HEK293 (cell line): ENCODE data around the gene ZIK1.

Source experiments
- CTCF ChIA-PET: fragments of 350-600 bp; formaldehyde crosslinking; extraction: SDS; loops from one replicate; lab custom pipeline; 2021; ENCODE audit warnings: antibody characterized with exemption; lab: Yijun Ruan, JAX
- POLR2A ChIA-PET: fragments of 300-600 bp; formaldehyde crosslinking; extraction: SDS; loops from one replicate; lab custom pipeline; 2020; ENCODE audit warnings: antibody characterized with exemption, inconsistent platforms; lab: Yijun Ruan, JAX
- H3K27ac ChIP-seq: fragments of 200-500 bp; sonication (Bioruptor generic); 2 replicates; pipeline ENCODE4 v1.5.1; 2014; ENCODE audit warnings: low read depth, low read length, control low read depth, inconsistent platforms; ENCODE audit errors: extremely low read depth
- H3K36me3 ChIP-seq, 2 experiments: fragments of 200-500 bp in 1 of 2; sonication (Bioruptor generic) in 1 of 2; 1 replicate in 1 of 2; 2 replicates in 1 of 2; pipeline ENCODE4 v1.5.1; 2014 to 2017; ENCODE audit warnings: inconsistent platforms in 2 of 2, low read length in 2 of 2; ENCODE audit not compliant: control insufficient read depth in 2 of 2, insufficient read depth in 1 of 2
- H3K4me1 ChIP-seq: fragments of 200-500 bp; sonication (Bioruptor generic); 2 replicates; pipeline ENCODE4 v1.5.1; 2014; ENCODE audit warnings: mild to moderate bottlenecking, low read length, inconsistent platforms; ENCODE audit not compliant: control insufficient read depth, insufficient read depth
- H3K4me3 ChIP-seq: 2 replicates; pipeline ENCODE4 v1.5.1; 2011; ENCODE audit warnings: low read depth, mild to moderate bottlenecking, control low read depth, low read length, moderate library complexity
- H3K9me3 ChIP-seq: fragments of 200-500 bp; sonication (Bioruptor generic); 2 replicates; pipeline ENCODE4 v1.5.1; 2014; ENCODE audit warnings: low read depth, low read length, inconsistent platforms; ENCODE audit not compliant: control insufficient read depth, insufficient read depth
- AEBP2 ChIP-seq: fragments of 450-650 bp; formaldehyde crosslinking; IDR thresholded peaks from 2 replicates; pipeline ENCODE4 v1.5.1; 2016; ENCODE audit warnings: missing biosample characterization, missing genetic modification characterization, borderline replicate concordance
- KLF1 ChIP-seq: fragments of 450-650 bp; formaldehyde crosslinking; IDR thresholded peaks from 2 replicates; pipeline ENCODE4 v1.5.1; 2016; ENCODE audit warnings: missing biosample characterization, missing genetic modification characterization
- KLF16 ChIP-seq: fragments of 450-650 bp; formaldehyde crosslinking; IDR thresholded peaks from 2 replicates; pipeline ENCODE4 v1.5.1; 2017; ENCODE audit warnings: missing biosample characterization, missing genetic modification characterization
- KLF7 ChIP-seq: fragments of 450-650 bp; formaldehyde crosslinking; IDR thresholded peaks from 2 replicates; pipeline ENCODE4 v1.5.1; 2016; ENCODE audit warnings: missing biosample characterization, missing genetic modification characterization, borderline replicate concordance
- OSR2 ChIP-seq: fragments of 450-650 bp; formaldehyde crosslinking; IDR thresholded peaks from 2 replicates; pipeline ENCODE4 v1.5.1; 2016; ENCODE audit warnings: missing biosample characterization, missing genetic modification characterization
- OVOL3 ChIP-seq: fragments of 450-650 bp; formaldehyde crosslinking; IDR thresholded peaks from 2 replicates; pipeline ENCODE4 v1.5.1; 2016; ENCODE audit warnings: missing biosample characterization, missing genetic modification characterization
- TRIM28 ChIP-seq: IDR thresholded peaks from 2 replicates; pipeline ENCODE4 v1.6.1; 2011; ENCODE audit warnings: low read length, control low read depth, borderline replicate concordance
- ZEB2 ChIP-seq: fragments of 450-650 bp; formaldehyde crosslinking; IDR thresholded peaks from 2 replicates; pipeline ENCODE4 v1.5.1; 2016; ENCODE audit warnings: missing biosample characterization, missing genetic modification characterization
- ZFP37 ChIP-seq: fragments of 450-650 bp; formaldehyde crosslinking; IDR thresholded peaks from 2 replicates; pipeline ENCODE4 v1.5.1; 2016; ENCODE audit warnings: missing biosample characterization, missing genetic modification characterization
- ZFP69B ChIP-seq: fragments of 450-650 bp; formaldehyde crosslinking; IDR thresholded peaks from 2 replicates; pipeline ENCODE4 v1.5.1; 2016; ENCODE audit warnings: missing biosample characterization, missing genetic modification characterization
- ZNF175 ChIP-seq: fragments of 450-650 bp; formaldehyde crosslinking; IDR thresholded peaks from 2 replicates; pipeline ENCODE4 v1.5.1; 2016; ENCODE audit warnings: missing biosample characterization, missing genetic modification characterization
- ZNF2 ChIP-seq: fragments of 450-650 bp; formaldehyde crosslinking; IDR thresholded peaks from 2 replicates; pipeline ENCODE4 v1.5.1; 2016; ENCODE audit warnings: missing biosample characterization, missing genetic modification characterization
- ZNF280C ChIP-seq: fragments of 450-650 bp; formaldehyde crosslinking; IDR thresholded peaks from 2 replicates; pipeline ENCODE4 v1.5.1; 2016; ENCODE audit warnings: missing biosample characterization, missing genetic modification characterization
- ZNF292 ChIP-seq: fragments of 450-650 bp; formaldehyde crosslinking; IDR thresholded peaks from 2 replicates; pipeline ENCODE4 v1.5.1; 2016; ENCODE audit warnings: low read depth, missing biosample characterization, missing genetic modification characterization, borderline replicate concordance
- ZNF335 ChIP-seq: fragments of 450-650 bp; formaldehyde crosslinking; conservative IDR thresholded peaks from 2 replicates; pipeline ENCODE4 v1.5.1; 2016; ENCODE audit warnings: missing biosample characterization, missing genetic modification characterization
- ZNF37A ChIP-seq: fragments of 450-650 bp; IDR thresholded peaks from 2 replicates; pipeline ENCODE4 v1.5.1; 2018; ENCODE audit warnings: missing biosample characterization, missing genetic modification characterization
- ZNF549 ChIP-seq: fragments of 450-650 bp; IDR thresholded peaks from 2 replicates; pipeline ENCODE4 v1.5.1; 2018; ENCODE audit warnings: missing biosample characterization, missing genetic modification characterization, mild to moderate bottlenecking, inconsistent platforms, moderate library complexity
- ZNF571 ChIP-seq: fragments of 450-650 bp; formaldehyde crosslinking; IDR thresholded peaks from 2 replicates; pipeline ENCODE4 v1.5.0; 2017; ENCODE audit warnings: missing biosample characterization, missing genetic modification characterization
- ZNF585B ChIP-seq: fragments of 450-650 bp; formaldehyde crosslinking; IDR thresholded peaks from 2 replicates; pipeline ENCODE4 v1.5.1; 2016; ENCODE audit warnings: missing biosample characterization, missing genetic modification characterization
- ZNF600 ChIP-seq: fragments of 450-650 bp; formaldehyde crosslinking; IDR thresholded peaks from 2 replicates; pipeline ENCODE4 v1.5.1; 2016; ENCODE audit warnings: missing biosample characterization, missing genetic modification characterization
- ZNF610 ChIP-seq: fragments of 450-650 bp; formaldehyde crosslinking; IDR thresholded peaks from 2 replicates; pipeline ENCODE4 v1.5.1; 2016; ENCODE audit warnings: missing biosample characterization, missing genetic modification characterization, borderline replicate concordance
- ZNF658 ChIP-seq: fragments of 450-650 bp; formaldehyde crosslinking; IDR thresholded peaks from 2 replicates; pipeline ENCODE4; 2016; ENCODE audit warnings: missing biosample characterization, missing genetic modification characterization
- ZNF692 ChIP-seq: fragments of 450-650 bp; formaldehyde crosslinking; IDR thresholded peaks from 2 replicates; pipeline ENCODE4 v1.5.1; 2016; ENCODE audit warnings: missing biosample characterization, missing genetic modification characterization
- ZNF777 ChIP-seq: fragments of 450-650 bp; formaldehyde crosslinking; IDR thresholded peaks from 2 replicates; pipeline ENCODE4 v1.5.1; 2017; ENCODE audit warnings: missing biosample characterization, missing genetic modification characterization, borderline replicate concordance
- ZNF791 ChIP-seq: fragments of 450-650 bp; formaldehyde crosslinking; IDR thresholded peaks from 2 replicates; pipeline ENCODE4 v1.5.1; 2016; ENCODE audit warnings: missing biosample characterization, missing genetic modification characterization
- ZSCAN30 ChIP-seq: fragments of 450-650 bp; IDR thresholded peaks from 2 replicates; pipeline ENCODE4 v1.5.1; 2018; ENCODE audit warnings: missing biosample characterization, mild to moderate bottlenecking, missing genetic modification characterization, moderate library complexity
- ZXDB ChIP-seq: fragments of 450-650 bp; formaldehyde crosslinking; IDR thresholded peaks from 2 replicates; pipeline ENCODE4 v1.5.1; 2016; ENCODE audit warnings: missing biosample characterization, missing genetic modification characterization
- TF ChIP-seq, protein P1 (sequence below): fragments of 450-650 bp; formaldehyde crosslinking; conservative IDR thresholded peaks from 2 replicates; pipeline ENCODE4 v1.5.1; 2016; ENCODE audit warnings: low read depth, missing biosample characterization, missing genetic modification characterization

The ZIK1 gene

DNA sequence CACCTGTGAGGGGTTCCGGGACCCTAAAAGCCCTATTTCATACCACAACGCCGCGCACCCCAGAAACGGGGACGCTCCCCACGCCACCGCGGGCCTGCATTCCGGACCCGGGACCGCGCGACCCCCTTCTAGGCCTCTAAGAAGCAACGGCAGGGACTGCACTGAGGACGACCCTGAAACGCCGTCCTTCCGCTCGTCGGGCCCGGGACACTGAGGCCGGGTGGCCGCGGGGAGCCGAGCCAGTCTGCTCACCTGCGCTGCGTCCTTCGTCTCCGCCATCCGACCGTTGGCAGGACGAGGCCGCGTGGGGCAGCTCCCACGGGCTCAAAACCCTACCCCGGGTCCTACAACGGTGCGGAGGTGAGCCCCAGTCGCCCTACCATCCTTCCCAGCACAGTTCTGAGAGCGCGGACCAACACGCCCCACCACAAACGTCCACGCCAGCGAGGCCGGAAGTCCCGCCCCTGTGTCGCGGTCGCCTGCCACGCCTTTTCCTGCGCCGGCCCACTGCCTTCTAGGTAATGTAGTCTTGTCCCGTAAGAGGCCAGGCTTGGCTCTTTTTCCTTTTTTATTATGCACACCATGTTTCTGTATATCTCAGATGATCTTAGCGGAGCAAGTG lies 24.4 kb upstream of the ZIK1 start, which contains the start of gene ZNF550:
TSS of gene ZNF550 (minus strand) at position 460 of the 622 bp plus-strand sequence. CDS start at position 279, 181 bp downstream.
- POLR2A ChIA-PET: interaction anchor here (1.0 kb wide), 2 partner anchors 11 to 82 kb away, joined by 3 to 4 read pairs; partner anchors contain the start of gene ZNF772
- H3K9me3 ChIP-seq: peaks cover 6% of the 10 kb centered on the region
- peak within 1 kb of the TSS; percentile 57; the same call in 1 of the 2 replicates for H3K27ac ChIP-seq
- H3K36me3 ChIP-seq: peaks cover 18 to 36% of the 10 kb centered on the region in 2 experiments
- peak within 1 kb of the TSS; percentile 69 for H3K4me3 ChIP-seq
- no peaks in the 10 kb centered on the region; the same call in 1 of the 2 replicates for H3K4me1 ChIP-seq
- CTCF ChIA-PET: interaction anchor here (0.7 kb wide), 1 partner anchor 107 kb away, joined by 3 read pairs; no protein-coding TSS in a partner anchor
- TF ChIP-seq ZNF37A (tag by site-specific recombination): no peak
- TF ChIP-seq ZNF692 (tag by site-specific recombination): peak; percentile 48
- TF ChIP-seq ZSCAN30 (tag by site-specific recombination): no peak
- peak; percentile 47; the same call in 1 of the 2 replicates for TF ChIP-seq ZNF610
- TF ChIP-seq ZEB2 (tag by site-specific recombination): 0 out of 2 replicates have a peak, but pooled peaks have one; percentile 35
- no peak for TF ChIP-seq ZNF791 (tag by site-specific recombination)
- TF ChIP-seq, protein P1, sequence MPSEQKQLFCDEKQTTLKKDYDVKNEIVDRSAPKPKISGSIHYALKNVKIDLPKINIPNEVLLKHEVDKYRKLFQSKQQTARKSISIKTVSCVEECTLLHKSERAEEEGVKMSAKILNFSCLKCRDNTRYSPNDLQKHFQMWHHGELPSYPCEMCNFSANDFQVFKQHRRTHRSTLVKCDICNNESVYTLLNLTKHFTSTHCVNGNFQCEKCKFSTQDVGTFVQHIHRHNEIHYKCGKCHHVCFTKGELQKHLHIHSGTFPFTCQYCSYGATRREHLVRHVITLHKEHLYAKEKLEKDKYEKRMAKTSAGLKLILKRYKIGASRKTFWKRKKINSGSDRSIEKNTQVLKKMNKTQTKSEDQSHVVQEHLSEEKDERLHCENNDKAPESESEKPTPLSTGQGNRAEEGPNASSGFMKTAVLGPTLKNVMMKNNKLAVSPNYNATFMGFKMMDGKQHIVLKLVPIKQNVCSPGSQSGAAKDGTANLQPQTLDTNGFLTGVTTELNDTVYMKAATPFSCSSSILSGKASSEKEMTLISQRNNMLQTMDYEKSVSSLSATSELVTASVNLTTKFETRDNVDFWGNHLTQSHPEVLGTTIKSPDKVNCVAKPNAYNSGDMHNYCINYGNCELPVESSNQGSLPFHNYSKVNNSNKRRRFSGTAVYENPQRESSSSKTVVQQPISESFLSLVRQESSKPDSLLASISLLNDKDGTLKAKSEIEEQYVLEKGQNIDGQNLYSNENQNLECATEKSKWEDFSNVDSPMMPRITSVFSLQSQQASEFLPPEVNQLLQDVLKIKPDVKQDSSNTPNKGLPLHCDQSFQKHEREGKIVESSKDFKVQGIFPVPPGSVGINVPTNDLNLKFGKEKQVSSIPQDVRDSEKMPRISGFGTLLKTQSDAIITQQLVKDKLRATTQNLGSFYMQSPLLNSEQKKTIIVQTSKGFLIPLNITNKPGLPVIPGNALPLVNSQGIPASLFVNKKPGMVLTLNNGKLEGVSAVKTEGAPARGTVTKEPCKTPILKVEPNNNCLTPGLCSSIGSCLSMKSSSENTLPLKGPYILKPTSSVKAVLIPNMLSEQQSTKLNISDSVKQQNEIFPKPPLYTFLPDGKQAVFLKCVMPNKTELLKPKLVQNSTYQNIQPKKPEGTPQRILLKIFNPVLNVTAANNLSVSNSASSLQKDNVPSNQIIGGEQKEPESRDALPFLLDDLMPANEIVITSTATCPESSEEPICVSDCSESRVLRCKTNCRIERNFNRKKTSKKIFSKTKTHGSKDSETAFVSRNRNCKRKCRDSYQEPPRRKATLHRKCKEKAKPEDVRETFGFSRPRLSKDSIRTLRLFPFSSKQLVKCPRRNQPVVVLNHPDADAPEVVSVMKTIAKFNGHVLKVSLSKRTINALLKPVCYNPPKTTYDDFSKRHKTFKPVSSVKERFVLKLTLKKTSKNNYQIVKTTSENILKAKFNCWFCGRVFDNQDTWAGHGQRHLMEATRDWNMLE (tag by site-specific recombination): peak; percentile 91
- TF ChIP-seq OVOL3 (tag by site-specific recombination): peak; percentile 38; the same call in 1 of the 2 replicates
- TF ChIP-seq ZNF571 (tag by site-specific recombination): no peak
- TF ChIP-seq ZNF777 (tag by site-specific recombination): no peak
- TF ChIP-seq ZNF280C: no peak
- peak; percentile 52 for TF ChIP-seq ZNF600 (tag by site-specific recombination)
- TF ChIP-seq KLF1 (tag by site-specific recombination): peak; percentile 81
- no peak for TF ChIP-seq ZNF549
- no peak for TF ChIP-seq KLF7 (tag by site-specific recombination)
- no peak for TF ChIP-seq ZNF175
- TF ChIP-seq ZNF585B (tag by site-specific recombination): no peak
- no peak for TF ChIP-seq ZFP69B (tag by site-specific recombination)
- no peak for TF ChIP-seq OSR2
- no peak for TF ChIP-seq TRIM28
- TF ChIP-seq ZNF658 (tag by site-specific recombination): no peak
- no peak for TF ChIP-seq ZNF2 (tag by site-specific recombination)
- TF ChIP-seq ZNF335: peak; percentile 77
- no peak for TF ChIP-seq AEBP2 (tag by site-specific recombination)
- TF ChIP-seq ZFP37 (tag by site-specific recombination): 0 out of 2 replicates have a peak, but pooled peaks have one; percentile 29
- no peak for TF ChIP-seq ZNF292
- TF ChIP-seq KLF16: peak; percentile 67
- peak; percentile 57; the same call in 1 of the 2 replicates for TF ChIP-seq ZXDB (tag by site-specific recombination)
